ENCODE results near the gene AKAP8L. TPM values are rescaled to one million over a fixed set of nuclear protein-coding genes. Genes with fewer than 3 reads are reported as not detected.

Gene AKAP8L
- polyA plus RNA-seq, 10 donors = 48.6 to 77.1 (median 59.7) TPM

DNA sequence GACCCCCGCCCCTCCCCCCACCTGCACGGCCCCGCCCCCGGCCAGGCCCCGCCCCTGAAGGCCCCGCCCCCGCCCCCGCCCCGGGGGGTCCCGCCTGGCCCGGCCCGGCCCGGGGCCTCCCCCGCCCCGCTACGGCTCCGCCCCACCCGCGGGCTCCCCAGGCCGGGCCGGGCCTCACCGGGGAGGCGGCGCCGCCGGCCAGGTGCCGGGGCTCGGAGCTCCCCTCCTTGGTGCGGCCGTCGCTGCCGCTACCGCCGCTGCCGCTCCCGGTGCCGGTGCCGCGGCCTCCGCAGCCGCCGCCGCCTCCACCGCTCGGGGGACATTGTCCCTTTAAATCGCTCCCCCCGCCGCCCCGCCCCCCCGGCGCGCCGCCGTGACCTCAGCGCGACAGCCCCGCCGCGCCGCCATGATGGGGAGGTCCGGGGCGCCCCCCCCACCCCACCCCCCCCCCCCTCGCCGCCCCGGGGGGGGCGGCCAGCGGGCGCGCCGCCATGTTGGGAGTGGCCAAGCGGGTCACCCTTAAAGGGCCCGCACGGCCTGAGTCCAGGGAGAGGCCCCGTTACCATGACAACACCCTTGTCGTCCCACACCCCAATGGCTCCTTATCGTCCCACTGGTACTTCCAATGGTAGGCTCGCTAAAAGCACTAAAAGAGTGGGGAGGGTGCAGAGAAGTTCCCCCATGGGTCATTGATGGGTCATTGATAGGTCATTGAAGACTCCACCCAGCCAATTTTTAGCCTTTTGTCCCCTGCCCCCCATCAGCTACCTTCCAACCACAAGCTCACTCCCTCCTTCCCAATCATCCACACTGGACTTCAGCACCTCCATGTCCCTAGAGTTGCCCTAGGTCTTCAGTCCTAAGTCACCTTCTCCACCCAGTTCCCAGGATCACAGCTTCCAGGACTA, 31.1 kb upstream of the AKAP8L start, which contains the start of gene WIZ:
Gene WIZ, minus strand, starts transcription at position 337 of the 908 bp plus-strand sequence. CDS start 1,649 bp downstream, outside the sequence.
- DNase-seq = peak; percentile 72 to 85 (median 78)

DNA sequence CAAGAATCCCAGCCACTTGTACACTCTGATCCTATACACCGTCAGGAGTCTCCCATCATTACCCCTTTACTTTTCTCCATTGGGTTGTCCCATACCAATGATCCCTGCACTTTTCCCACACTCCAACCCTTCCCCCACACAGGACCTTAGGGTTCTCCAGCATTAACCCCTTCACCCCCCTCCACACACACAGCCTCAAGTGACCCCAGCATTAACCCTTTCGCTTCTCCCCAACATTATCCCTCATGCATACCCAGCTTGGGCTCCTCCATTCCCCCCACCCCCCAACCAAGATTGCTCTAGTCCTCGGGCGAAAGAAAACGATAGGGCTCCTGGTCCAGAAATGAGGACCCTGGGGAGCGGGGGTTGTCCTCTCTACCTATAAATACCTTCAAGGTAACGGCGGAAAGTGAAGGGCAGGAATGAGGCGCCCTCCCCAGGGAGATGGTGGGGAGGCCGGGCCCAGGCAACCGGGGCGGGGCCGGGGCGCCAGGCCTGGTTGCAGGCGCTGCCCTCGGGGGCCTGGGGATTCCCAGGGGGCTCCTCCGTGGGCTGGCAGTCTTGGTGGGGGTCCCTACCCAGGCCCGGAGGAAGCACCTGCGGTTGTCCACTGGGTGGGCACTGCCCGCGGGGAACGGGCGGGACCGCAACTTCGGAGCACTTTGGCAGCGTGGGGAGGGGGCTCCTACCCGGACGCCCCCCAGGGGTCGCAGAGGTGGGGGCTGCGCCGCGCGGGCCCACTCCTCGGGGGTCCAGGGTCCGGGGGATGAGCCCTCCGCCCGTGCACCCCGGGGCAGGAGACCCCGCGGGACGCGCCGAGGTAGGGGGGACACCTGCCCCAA, 30.2 kb upstream of the AKAP8L start:
- peak in 1 of 3 donors; percentile 56 for DNase-seq

- no peak for DNase-seq
Measured at GRCh38 chr19:15448044-15448777, 29.4 kb upstream of the AKAP8L start.

GRCh38 chr19:15447057-15447456, 28.3 kb upstream of the AKAP8L start:
- DNase-seq = no peak

DNA sequence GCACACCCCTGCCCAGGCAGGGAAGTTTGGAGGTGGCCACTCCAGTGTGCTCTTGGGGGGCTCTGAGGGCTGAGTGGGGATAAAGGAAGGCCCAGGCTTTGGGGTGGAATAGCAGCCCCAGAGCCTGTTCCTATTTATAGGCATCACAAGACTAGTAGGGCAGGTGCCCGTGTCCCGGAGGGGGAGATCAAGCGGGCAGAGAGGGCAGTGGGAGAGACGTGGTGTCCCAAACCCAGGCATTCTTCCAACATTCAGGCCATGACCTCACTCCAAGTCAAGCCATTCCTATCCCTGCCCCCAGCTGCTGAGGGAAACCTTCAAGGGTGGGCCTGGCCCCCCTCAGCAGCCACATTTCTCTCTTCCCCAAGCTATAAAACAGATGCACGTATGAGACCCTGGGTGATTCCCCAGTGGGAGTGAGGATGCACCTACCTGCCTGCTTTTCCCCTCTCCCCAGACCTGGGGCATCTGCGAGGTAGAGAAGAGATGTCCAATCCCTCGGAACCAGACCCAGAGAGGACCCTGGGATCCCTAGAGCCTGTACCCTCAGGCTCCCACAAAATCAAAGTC, 27.1 kb upstream of the AKAP8L start:
- no peak for DNase-seq

GRCh38 chr19:15445227-15445605, 26.4 kb upstream of the AKAP8L start:
- no peak for DNase-seq

- no peak for DNase-seq
Measured at GRCh38 chr19:15444505-15445226, 25.9 kb upstream of the AKAP8L start.

GRCh38 chr19:15443838-15444237, 25.1 kb upstream of the AKAP8L start:
- no peak for DNase-seq

DNA sequence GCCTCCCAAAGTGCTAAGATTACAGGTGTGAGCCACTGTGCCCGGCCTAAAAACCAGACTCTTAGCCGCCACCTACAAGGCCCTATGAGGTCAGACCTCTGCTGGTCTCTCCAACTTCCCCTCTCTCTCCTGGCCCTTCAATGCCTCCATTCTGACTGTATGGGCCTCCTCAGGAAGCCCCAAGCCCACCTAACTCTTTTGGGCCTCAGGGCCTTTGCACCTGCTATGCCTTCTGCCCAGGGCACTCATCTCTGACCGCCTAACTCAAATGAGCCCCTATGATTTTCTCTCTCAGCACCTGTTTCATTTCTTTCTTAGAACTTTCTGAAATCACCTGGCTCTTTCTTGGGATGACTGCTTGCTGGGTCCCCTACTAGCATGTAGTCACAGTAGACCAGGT, 24.5 kb upstream of the AKAP8L start:
- DNase-seq = no peak

- DNase-seq = no peak
Measured at GRCh38 chr19:15442142-15442920, 23.5 kb upstream of the AKAP8L start.

- no peak for DNase-seq
Measured at GRCh38 chr19:15441317-15441716, 22.5 kb upstream of the AKAP8L start.

DNA sequence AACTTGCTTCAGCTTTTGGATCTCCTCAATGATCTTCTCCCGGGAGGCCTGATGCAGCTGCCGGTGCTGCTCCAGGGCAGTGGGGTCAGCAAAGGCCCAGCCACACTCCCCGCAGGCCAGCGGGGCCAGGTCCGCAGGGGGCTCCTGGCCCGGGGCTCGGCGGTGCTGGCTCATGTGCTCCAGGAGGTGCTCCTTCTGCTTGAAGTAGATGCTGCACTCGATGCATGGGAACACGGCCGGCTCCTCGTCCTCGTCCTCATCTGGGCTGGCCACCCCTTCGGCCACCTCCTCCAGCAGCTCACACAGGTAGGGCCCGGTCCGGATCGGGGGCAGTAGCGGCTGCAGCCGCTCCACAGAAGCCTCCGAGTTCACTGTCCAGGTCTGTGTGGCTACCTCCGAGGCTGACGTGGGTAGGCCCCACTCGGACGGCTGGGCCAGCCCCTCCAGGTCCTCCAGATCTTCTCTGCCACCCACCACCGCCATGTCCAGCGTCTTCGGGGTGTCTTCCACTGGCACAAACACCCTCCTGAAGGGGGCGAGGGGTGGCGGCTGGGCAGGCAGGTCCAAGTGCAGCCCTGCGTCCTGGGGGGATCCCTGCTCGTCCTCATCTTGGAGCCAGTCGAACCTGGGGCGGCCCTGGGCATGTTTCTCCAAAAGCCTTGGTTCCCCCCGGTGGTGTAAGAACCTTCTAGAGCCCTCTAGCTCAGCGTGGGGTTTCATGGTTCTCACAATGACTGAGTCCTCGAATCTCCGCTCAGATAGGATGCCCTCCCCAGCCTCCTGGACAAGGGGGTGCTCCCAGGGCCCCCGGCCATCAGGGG, 21.2 kb upstream of the AKAP8L start:
- no peak for DNase-seq

DNA sequence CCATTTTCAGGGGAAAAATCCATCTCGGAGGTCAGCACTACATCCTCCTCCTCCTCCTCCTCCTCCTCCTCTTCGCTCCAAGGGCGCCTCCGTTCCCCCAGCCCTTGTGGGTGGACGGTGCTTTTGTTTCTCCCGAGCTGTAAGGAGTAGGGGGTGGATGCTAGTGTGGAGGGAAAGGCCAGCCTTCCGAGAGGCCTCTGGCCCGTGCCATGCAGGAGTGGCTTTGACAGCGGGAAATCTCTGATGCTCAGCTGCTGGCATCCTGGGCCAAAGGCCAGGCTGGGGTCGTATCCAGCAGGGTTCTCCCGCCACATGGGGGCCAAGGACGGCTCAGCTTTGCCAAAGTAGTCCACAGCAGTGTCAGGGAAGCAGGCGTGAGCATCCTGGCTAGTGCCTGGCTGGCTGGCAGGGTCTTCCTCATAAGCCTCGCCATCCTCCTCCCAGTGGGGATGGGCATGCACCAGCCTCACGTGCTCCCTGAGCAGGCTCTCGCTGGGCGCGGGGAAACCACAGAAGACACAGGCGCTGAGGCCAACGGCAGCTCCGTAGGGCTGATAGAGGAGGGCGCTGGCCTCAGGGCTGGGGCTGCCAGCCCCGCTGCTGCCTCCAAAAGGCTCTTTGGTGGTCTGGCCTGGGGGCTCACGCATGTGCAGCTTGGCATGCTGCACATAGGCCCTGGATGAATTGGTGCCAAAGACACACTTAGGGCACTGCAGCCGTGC, 20.5 kb upstream of the AKAP8L start:
- DNase-seq = peak in 1 of 3 donors; percentile 34

GRCh38 chr19:15438577-15438976, 19.8 kb upstream of the AKAP8L start:
- no peak for DNase-seq

GRCh38 chr19:15438124-15438496, 19.3 kb upstream of the AKAP8L start:
- DNase-seq = no peak

GRCh38 chr19:15437355-15438123, 18.8 kb upstream of the AKAP8L start:
- no peak for DNase-seq

DNA sequence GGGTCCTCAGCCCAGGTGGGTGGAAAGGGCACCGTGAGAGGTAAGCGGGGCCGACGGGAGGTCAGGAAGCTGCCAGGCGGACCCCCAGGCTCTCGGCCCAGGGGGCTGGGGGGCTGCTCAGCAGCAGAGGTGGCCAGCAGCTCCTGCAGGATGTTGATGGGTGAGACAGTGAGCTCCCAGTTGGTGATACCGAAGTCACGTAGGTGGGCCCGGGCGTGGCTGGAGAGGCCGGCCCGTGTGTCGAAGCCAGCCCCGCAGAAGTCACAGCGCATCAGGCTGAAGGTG, 18.0 kb upstream of the AKAP8L start:
- no peak for DNase-seq
